HG02642 (cell line): ENCODE results near the gene CDK11B.

Experiments
- ATAC-seq: cut with Tn5 transposase; IDR thresholded peaks from one replicate; pipeline ENCODE4 v1.9.1; 2021; ENCODE audit warnings: mild to moderate bottlenecking; ENCODE audit not compliant: unreplicated experiment, poor library complexity

The CDK11B gene

GRCh38 chr1:1629430-1630190 lies 29.2 kb downstream of the CDK11B start:
- ATAC-seq = no peak

GRCh38 chr1:1628754-1629429 lies 29.9 kb downstream of the CDK11B start:
- ATAC-seq = no peak

GRCh38 chr1:1627829-1628753 lies 30.7 kb downstream of the CDK11B start:
- no peak for ATAC-seq

- no peak for ATAC-seq
Observed at GRCh38 chr1:1627261-1627828, 31.5 kb downstream of the CDK11B start.

- ATAC-seq = no peak
Observed at GRCh38 chr1:1626207-1627141, 32.3 kb downstream of the CDK11B start.

- no peak for ATAC-seq
Observed at GRCh38 chr1:1625824-1626206, 33.0 kb downstream of the CDK11B start.

- ATAC-seq = no peak
Observed at GRCh38 chr1:1625404-1625775, 33.4 kb downstream of the CDK11B start.

- no peak for ATAC-seq
Observed at GRCh38 chr1:1624443-1625403, 34.1 kb downstream of the CDK11B start.

GRCh38 chr1:1623631-1624442 lies 35.0 kb downstream of the CDK11B start:
- ATAC-seq = no peak

- no peak for ATAC-seq
Observed at GRCh38 chr1:1623181-1623630, 35.6 kb downstream of the CDK11B start.

GRCh38 chr1:1622788-1623094 lies 36.1 kb downstream of the CDK11B start:
- ATAC-seq = no peak

- ATAC-seq = no peak
Observed at GRCh38 chr1:1622010-1622787, 36.6 kb downstream of the CDK11B start.

GRCh38 chr1:1621173-1622009 lies 37.4 kb downstream of the CDK11B start:
- no peak for ATAC-seq

- no peak for ATAC-seq
Observed at GRCh38 chr1:1620433-1621139, 38.2 kb downstream of the CDK11B start.

- ATAC-seq = no peak
Observed at GRCh38 chr1:1619917-1620361, 38.9 kb downstream of the CDK11B start.
